ENCODE results near the gene SLC2A3. TPM values are rescaled to one million over a fixed set of nuclear protein-coding genes. Genes with fewer than 3 reads are reported as not detected.
"Not testable (repeated sequence)": the region's sequence is repeated elsewhere in the genome, so short reads cannot be mapped to it uniquely, and the experiment has no call there.

SLC2A3 gene
- total and polyA plus RNA-seq, 2 of the 13 experiments (the other 11 are each of a cell fraction or from before 2014, with no cell fraction given), result 39.3 to 580 TPM

DNA sequence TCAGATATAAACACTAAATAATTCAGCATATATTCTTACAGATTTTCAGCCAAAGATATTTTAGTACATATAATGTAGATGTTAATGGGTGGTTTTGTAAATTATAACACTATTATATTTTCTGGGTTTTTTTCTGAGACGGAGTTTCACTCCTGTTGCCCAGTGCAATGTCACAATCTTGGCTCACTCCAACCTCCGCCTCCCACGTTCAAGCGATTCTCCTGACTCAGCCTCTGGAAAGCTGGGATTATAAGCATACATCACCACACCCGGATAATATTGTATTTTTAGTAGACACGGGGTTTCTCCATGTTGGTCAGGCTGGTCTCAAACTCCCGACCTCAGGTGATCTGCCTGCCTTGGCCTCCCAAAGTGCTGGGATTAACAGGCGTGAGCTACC is 33.6 kb downstream of the SLC2A3 start:
- H3K27me3 ChIP-seq (ENCODE audit: control insufficient read depth in 1 of 2, insufficient read depth in 2 of 2, low read length in 2 of 2); H3K27ac ChIP-seq (ENCODE audit: extremely low read length, insufficient read depth, low read length); in situ Hi-C loops (cut with HindIII; ENCODE audit: extremely low pct_ligation_motif_present, low pct_unique_long_range_greater_than_20kb); H3K9me3 ChIP-seq (ENCODE audit: low read length); FAIRE-seq; H3K4me2 ChIP-seq (ENCODE audit: low read depth, low read length); H4K20me1 ChIP-seq (ENCODE audit: insufficient read depth, low read length); H3K9ac ChIP-seq (ENCODE audit: insufficient read depth, low read depth, low read length); DNase-seq (ENCODE audit: low spot score); ATAC-seq; H2AFZ ChIP-seq (ENCODE audit: low read length); BruUV-seq (replicated peaks); H3K4me3 ChIP-seq (replicated peaks in 1 of 3; ENCODE audit: insufficient read depth in 1 of 3, low read depth in 2 of 3, low read length in 3 of 3); H3K79me2 ChIP-seq (ENCODE audit: insufficient read depth, low read length); H3K36me3 ChIP-seq (replicated peaks in 1 of 2; ENCODE audit: control insufficient read depth in 1 of 2, insufficient read depth in 2 of 2, low read length in 2 of 2); intact Hi-C loops (cut with micrococcal nuclease; ENCODE audit: unreplicated experiment); CTCF ChIA-PET (ENCODE audit: low intra/inter-chr PET ratio, low total read pairs): not testable (repeated sequence)
- peaks cover 34% of the 10 kb centered on the region for H3K4me1 ChIP-seq (ENCODE audit: insufficient read depth, low read length)
- POLR2A ChIA-PET, result interaction anchor here (0.9 kb wide), 1 partner anchor 12 kb away, joined by 4 read pairs; no protein-coding TSS in a partner anchor
- 95% methylated on average over 8 of the region's 8 CpGs for WGBS (ENCODE audit: low lambda C conversion rate)

DNA sequence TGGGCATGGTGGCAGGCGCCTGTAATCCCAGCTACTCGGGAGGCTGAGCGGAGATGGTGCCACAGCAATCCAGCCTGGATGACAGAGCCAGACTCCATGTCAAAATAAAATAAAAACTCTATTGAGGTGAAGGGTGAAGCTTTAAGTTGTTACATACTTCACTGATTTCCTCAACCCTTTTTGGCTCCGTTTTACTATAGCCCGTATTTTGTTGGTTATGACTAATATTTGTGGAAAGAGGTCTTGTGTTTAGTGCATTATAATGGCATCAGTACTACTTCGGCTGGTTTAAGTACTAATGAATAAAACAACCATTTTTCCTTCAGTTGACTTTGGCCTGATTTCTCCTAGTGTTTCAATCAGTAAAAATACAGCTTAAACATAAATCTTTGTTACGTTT is 36.2 kb downstream of the SLC2A3 start:
- no peaks in the 10 kb centered on the region for H4K20me1 ChIP-seq (ENCODE audit: insufficient read depth, low read length)
- no peak overlapping the region for H2AFZ ChIP-seq (ENCODE audit: low read length)
- H3K9me3 ChIP-seq (ENCODE audit: low read length), result no peaks in the 10 kb centered on the region
- H3K79me2 ChIP-seq (ENCODE audit: insufficient read depth, low read length), result no peaks in the 10 kb centered on the region
- ATAC-seq, result no peak
- H3K36me3 ChIP-seq (replicated peaks in 1 of 2; ENCODE audit: control insufficient read depth in 1 of 2, insufficient read depth in 2 of 2, low read length in 2 of 2), result no peaks in the 10 kb centered on the region
- H3K4me2 ChIP-seq (ENCODE audit: low read depth, low read length), result no peak overlapping the region
- H3K27ac ChIP-seq (ENCODE audit: extremely low read length, insufficient read depth, low read length), result no peak overlapping the region
- in situ Hi-C loops (cut with HindIII; ENCODE audit: extremely low pct_ligation_motif_present, low pct_unique_long_range_greater_than_20kb), result no loop called here
- intact Hi-C loops (cut with micrococcal nuclease; ENCODE audit: unreplicated experiment), result no loop called here
- ChIA-PET POLR2A (interaction anchor here (1.0 kb wide), 1 partner anchor 9 kb away, joined by 3 read pairs; no protein-coding TSS in a partner anchor), CTCF (ENCODE audit: low intra/inter-chr PET ratio, low total read pairs) (no interaction called here)
- peaks cover 10% of the 10 kb centered on the region for H3K4me1 ChIP-seq (ENCODE audit: insufficient read depth, low read length)
- 98% methylated on average over 7 of the region's 7 CpGs for WGBS (ENCODE audit: low lambda C conversion rate)
- no peaks in the 10 kb centered on the region for H3K27me3 ChIP-seq (ENCODE audit: control insufficient read depth in 1 of 2, insufficient read depth in 2 of 2, low read length in 2 of 2)
- no TSS peak for BruUV-seq (replicated peaks)
- no peak for DNase-seq (ENCODE audit: low spot score)
- H3K4me3 ChIP-seq (replicated peaks in 1 of 3; ENCODE audit: insufficient read depth in 1 of 3, low read depth in 2 of 3, low read length in 3 of 3), result no peak overlapping the region
- no peak for FAIRE-seq
- H3K9ac ChIP-seq (ENCODE audit: insufficient read depth, low read depth, low read length), result no peak overlapping the region
- no peak for TF ChIP-seq ZSCAN30 (CRISPR knock-in tag; IDR thresholded peaks at IDR 0.05)
- TF ChIP-seq ZNF850 (CRISPR knock-in tag; conservative IDR thresholded peaks at IDR 0.05), result no peak
- TF ChIP-seq, protein P1, sequence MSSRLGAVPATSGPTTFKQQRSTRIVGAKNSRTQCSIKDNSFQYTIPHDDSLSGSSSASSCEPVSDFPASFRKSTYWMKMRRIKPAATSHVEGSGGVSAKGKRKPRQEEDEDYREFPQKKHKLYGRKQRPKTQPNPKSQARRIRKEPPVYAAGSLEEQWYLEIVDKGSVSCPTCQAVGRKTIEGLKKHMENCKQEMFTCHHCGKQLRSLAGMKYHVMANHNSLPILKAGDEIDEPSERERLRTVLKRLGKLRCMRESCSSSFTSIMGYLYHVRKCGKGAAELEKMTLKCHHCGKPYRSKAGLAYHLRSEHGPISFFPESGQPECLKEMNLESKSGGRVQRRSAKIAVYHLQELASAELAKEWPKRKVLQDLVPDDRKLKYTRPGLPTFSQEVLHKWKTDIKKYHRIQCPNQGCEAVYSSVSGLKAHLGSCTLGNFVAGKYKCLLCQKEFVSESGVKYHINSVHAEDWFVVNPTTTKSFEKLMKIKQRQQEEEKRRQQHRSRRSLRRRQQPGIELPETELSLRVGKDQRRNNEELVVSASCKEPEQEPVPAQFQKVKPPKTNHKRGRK (CRISPR knock-in tag; IDR thresholded peaks at IDR 0.05), result no peak
- no peak for TF ChIP-seq SRSF9 (IDR thresholded peaks at IDR 0.05; ENCODE audit: borderline replicate concordance, insufficient read depth, low read depth, low read length, poor library complexity, severe bottlenecking)
- no peak for TF ChIP-seq TBL1XR1 (IDR thresholded peaks at IDR 0.05; ENCODE audit: borderline replicate concordance, low read length, partially characterized antibody)
- TF ChIP-seq, protein P2, sequence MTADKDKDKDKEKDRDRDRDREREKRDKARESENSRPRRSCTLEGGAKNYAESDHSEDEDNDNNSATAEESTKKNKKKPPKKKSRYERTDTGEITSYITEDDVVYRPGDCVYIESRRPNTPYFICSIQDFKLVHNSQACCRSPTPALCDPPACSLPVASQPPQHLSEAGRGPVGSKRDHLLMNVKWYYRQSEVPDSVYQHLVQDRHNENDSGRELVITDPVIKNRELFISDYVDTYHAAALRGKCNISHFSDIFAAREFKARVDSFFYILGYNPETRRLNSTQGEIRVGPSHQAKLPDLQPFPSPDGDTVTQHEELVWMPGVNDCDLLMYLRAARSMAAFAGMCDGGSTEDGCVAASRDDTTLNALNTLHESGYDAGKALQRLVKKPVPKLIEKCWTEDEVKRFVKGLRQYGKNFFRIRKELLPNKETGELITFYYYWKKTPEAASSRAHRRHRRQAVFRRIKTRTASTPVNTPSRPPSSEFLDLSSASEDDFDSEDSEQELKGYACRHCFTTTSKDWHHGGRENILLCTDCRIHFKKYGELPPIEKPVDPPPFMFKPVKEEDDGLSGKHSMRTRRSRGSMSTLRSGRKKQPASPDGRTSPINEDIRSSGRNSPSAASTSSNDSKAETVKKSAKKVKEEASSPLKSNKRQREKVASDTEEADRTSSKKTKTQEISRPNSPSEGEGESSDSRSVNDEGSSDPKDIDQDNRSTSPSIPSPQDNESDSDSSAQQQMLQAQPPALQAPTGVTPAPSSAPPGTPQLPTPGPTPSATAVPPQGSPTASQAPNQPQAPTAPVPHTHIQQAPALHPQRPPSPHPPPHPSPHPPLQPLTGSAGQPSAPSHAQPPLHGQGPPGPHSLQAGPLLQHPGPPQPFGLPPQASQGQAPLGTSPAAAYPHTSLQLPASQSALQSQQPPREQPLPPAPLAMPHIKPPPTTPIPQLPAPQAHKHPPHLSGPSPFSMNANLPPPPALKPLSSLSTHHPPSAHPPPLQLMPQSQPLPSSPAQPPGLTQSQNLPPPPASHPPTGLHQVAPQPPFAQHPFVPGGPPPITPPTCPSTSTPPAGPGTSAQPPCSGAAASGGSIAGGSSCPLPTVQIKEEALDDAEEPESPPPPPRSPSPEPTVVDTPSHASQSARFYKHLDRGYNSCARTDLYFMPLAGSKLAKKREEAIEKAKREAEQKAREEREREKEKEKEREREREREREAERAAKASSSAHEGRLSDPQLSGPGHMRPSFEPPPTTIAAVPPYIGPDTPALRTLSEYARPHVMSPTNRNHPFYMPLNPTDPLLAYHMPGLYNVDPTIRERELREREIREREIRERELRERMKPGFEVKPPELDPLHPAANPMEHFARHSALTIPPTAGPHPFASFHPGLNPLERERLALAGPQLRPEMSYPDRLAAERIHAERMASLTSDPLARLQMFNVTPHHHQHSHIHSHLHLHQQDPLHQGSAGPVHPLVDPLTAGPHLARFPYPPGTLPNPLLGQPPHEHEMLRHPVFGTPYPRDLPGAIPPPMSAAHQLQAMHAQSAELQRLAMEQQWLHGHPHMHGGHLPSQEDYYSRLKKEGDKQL (CRISPR knock-in tag; IDR thresholded peaks at IDR 0.05; ENCODE audit: low read depth), result no peak
- no peak for TF ChIP-seq CHD2 (IDR thresholded peaks at IDR 0.05; ENCODE audit: low read depth, low read length)
- TF ChIP-seq ZNF547 (CRISPR knock-in tag; IDR thresholded peaks at IDR 0.05), result no peak
- no peak for TF ChIP-seq MIER3 (CRISPR knock-in tag; IDR thresholded peaks at IDR 0.05; ENCODE audit: borderline replicate concordance)
- TF ChIP-seq, protein P3, sequence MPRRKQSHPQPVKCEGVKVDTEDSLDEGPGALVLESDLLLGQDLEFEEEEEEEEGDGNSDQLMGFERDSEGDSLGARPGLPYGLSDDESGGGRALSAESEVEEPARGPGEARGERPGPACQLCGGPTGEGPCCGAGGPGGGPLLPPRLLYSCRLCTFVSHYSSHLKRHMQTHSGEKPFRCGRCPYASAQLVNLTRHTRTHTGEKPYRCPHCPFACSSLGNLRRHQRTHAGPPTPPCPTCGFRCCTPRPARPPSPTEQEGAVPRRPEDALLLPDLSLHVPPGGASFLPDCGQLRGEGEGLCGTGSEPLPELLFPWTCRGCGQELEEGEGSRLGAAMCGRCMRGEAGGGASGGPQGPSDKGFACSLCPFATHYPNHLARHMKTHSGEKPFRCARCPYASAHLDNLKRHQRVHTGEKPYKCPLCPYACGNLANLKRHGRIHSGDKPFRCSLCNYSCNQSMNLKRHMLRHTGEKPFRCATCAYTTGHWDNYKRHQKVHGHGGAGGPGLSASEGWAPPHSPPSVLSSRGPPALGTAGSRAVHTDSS (CRISPR knock-in tag; conservative IDR thresholded peaks at IDR 0.05), result no peak
